ENCODE data around the gene HOXD12. TPM values are rescaled to one million over a fixed set of nuclear protein-coding genes. Genes with fewer than 3 reads are reported as not detected.
A peak's percentile ranks its signal among the peaks of the same experiment; 100 is the strongest.

Gene HOXD12
- polyA plus RNA-seq, 1 experiment: not detected

DNA sequence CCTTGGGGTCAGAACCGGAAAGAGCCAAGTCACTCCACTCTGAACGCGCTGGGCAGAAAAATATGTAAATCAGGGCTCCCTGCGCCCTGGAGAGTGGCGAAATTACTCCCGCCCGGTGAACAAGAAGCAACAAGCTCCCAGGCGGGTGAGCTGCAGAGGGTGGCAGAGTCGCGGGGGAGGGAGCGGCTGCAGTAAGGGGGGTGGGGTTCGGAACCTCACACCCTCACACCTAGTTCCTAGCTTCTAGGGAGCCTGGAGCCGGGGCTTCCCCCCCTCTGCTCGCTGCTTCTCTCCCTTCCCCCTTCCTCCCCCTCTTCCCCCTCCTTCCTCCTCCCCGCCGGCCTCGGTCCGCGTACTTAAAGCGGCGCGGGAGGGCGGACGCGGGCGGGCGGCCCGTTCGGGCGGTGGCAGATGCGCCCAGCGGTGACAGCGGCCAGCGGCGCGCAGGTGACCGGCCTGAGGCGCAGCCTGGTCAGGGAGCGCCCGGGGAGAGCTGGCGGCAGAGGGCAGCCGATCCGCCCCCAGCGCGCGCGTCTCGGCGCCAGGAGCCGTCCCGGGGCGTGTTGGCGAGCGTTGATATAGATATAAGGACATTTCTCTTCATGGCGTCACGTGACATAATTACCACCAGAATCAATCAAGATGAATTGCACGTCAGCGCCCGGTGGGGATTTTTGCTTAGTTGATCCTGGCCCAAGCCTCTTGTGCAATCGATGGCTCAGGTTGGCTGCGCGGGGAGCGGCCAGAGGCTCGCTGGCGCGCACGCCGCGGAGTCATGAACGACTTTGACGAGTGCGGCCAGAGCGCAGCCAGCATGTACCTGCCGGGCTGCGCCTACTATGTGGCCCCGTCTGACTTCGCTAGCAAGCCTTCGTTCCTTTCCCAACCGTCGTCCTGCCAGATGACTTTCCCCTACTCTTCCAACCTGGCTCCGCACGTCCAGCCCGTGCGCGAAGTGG lies 7.3 kb downstream of the HOXD12 start, which contains the start of gene HOXD11:
HOXD11 (plus strand) TSS at position 700 of the 959 bp plus-strand sequence; CDS start at position 776, 76 bp downstream.
- CTCF ChIA-PET: no interaction called here
- no peak for DNase-seq (ENCODE audit: low read depth)
- POLR2A ChIA-PET: no interaction called here
- H3K27me3 ChIP-seq (ENCODE audit: control insufficient read depth, insufficient read depth, low read length): peaks cover 3% of the 10 kb centered on the region; the same call in 1 of the 2 replicates
- peak within 1 kb of the TSS; percentile 54 for H3K4me3 ChIP-seq (ENCODE audit: low read depth, low read length)
- peaks cover 1% of the 10 kb centered on the region for H3K36me3 ChIP-seq (ENCODE audit: control insufficient read depth, insufficient read depth, low read length)
- TF ChIP-seq, protein P1, sequence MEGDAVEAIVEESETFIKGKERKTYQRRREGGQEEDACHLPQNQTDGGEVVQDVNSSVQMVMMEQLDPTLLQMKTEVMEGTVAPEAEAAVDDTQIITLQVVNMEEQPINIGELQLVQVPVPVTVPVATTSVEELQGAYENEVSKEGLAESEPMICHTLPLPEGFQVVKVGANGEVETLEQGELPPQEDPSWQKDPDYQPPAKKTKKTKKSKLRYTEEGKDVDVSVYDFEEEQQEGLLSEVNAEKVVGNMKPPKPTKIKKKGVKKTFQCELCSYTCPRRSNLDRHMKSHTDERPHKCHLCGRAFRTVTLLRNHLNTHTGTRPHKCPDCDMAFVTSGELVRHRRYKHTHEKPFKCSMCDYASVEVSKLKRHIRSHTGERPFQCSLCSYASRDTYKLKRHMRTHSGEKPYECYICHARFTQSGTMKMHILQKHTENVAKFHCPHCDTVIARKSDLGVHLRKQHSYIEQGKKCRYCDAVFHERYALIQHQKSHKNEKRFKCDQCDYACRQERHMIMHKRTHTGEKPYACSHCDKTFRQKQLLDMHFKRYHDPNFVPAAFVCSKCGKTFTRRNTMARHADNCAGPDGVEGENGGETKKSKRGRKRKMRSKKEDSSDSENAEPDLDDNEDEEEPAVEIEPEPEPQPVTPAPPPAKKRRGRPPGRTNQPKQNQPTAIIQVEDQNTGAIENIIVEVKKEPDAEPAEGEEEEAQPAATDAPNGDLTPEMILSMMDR (IDR thresholded peaks at IDR 0.05; ENCODE audit: insufficient read depth, low read depth, low read length): no peak

DNA sequence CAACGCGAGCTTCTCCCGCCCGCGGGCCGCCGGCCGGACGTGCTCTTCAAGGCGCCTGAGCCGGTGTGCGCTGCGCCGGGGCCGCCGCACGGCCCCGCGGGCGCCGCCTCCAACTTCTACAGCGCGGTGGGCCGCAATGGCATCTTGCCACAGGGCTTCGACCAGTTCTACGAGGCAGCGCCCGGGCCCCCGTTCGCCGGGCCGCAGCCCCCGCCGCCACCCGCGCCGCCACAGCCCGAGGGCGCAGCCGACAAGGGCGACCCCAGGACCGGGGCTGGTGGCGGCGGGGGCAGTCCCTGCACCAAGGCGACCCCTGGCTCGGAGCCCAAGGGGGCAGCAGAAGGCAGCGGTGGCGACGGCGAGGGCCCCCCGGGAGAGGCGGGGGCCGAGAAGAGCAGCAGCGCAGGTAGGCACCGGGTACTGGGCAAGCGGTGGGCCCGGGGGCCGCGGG lies 8.2 kb downstream of the HOXD12 start:
- peaks cover 3% of the 10 kb centered on the region; the same call in 1 of the 2 replicates for H3K27me3 ChIP-seq (ENCODE audit: control insufficient read depth, insufficient read depth, low read length)
- TF ChIP-seq, protein P1 (IDR thresholded peaks at IDR 0.05; ENCODE audit: insufficient read depth, low read depth, low read length): no peak
- POLR2A ChIA-PET: no interaction called here
- DNase-seq (ENCODE audit: low read depth): no peak
- CTCF ChIA-PET: interaction anchor here (0.6 kb wide), 1 partner anchor 1496 kb away, joined by 3 read pairs; no protein-coding TSS in a partner anchor
- peak overlapping the region; percentile 35 for H3K4me3 ChIP-seq (ENCODE audit: low read depth, low read length)
- H3K36me3 ChIP-seq (ENCODE audit: control insufficient read depth, insufficient read depth, low read length): peaks cover 1% of the 10 kb centered on the region

DNA sequence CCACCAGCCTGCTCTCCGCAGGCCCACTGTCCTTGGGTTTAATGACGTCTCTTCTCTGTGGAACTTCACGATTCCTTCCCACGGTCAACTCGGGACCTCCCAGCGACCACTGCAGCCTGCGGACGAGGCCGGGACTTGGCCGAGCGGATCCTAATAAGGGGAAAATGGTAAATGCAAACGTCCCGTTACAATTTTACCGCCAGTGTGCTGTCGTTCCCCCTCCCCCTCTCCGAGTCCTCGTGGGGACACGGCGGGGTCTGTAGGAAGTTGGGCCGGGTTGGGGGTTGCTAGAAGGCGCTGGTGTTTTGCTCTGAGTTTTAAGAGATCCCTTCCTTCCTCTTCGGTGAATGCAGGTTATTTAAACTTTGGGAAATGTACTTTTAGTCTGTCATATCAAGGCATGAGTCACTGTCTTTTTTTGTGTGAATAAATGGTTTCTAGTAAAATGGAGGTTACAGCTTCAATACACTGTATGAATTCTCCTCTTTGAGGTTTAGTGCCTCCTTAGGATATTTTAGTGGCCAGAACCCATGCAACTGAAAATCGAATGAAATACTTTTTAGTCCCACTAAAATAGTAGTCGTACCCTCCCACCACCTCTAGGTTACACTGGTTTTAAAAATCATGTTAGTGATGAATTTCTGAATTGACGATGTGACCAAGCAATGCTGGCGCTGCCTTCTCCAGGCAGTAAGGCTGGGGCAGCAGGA lies 9.8 kb downstream of the HOXD12 start:
- TF ChIP-seq, protein P1 (IDR thresholded peaks at IDR 0.05; ENCODE audit: insufficient read depth, low read depth, low read length): no peak
- POLR2A ChIA-PET: no interaction called here
- peaks cover 1% of the 10 kb centered on the region for H3K36me3 ChIP-seq (ENCODE audit: control insufficient read depth, insufficient read depth, low read length)
- no peak overlapping the region for H3K4me3 ChIP-seq (ENCODE audit: low read depth, low read length)
- CTCF ChIA-PET: interaction anchor here (1.0 to 1.9 kb wide), 6 partner anchors 11 to 545 kb away, joined by 3 to 7 read pairs (median 4); no protein-coding TSS in a partner anchor
- H3K27me3 ChIP-seq (ENCODE audit: control insufficient read depth, insufficient read depth, low read length): peaks cover 3% of the 10 kb centered on the region; the same call in 1 of the 2 replicates
- DNase-seq (ENCODE audit: low read depth): no peak

DNA sequence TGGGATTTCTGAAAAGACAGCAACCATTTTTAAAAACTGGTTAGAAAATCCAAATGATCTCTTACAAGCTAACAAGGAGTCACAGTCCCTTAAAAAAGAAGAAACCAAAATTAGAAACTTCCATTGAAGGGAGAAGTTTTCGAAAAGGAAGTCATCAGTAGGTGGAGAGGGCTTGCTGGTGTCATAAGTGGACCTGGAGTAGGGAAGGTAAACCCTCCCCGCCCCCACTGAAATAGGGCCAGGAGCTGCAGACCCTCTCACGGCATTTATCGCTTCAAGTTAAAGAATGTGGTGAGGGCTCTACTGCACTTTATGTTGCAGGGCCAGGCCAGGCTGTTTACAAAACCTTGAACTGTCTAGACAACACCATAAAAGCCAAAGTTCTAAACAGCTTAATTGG lies 10.4 kb downstream of the HOXD12 start:
- TF ChIP-seq, protein P1 (IDR thresholded peaks at IDR 0.05; ENCODE audit: insufficient read depth, low read depth, low read length): no peak
- Histone ChIP-seq H3K36me3 (ENCODE audit: control insufficient read depth, insufficient read depth, low read length) (peaks cover 1% of the 10 kb centered on the region), H3K27me3 (ENCODE audit: control insufficient read depth, insufficient read depth, low read length) (peaks cover 3% of the 10 kb centered on the region; the same call in 1 of the 2 replicates), H3K4me3 (ENCODE audit: low read depth, low read length) (no peak overlapping the region)
- ChIA-PET CTCF (interaction anchor here (0.6 to 1.9 kb wide), 7 partner anchors 10 to 544 kb away, joined by 3 to 7 read pairs (median 4); no protein-coding TSS in a partner anchor), POLR2A (no interaction called here)
- DNase-seq (ENCODE audit: low read depth): no peak
